HepG2 (cell line): ENCODE data around the gene DDX24. TPM values are rescaled to one million over a fixed set of nuclear protein-coding genes. Genes with fewer than 3 reads are reported as not detected.

ENCODE experiments used
- ADNP ChIP-seq: sonication (generic); formaldehyde crosslinking; IDR thresholded peaks from 2 replicates; pipeline ENCODE4 v1.4.0; 2020; ENCODE audit warnings: missing genetic modification reagents
- ATRX ChIP-seq: sonication (generic); formaldehyde crosslinking; IDR thresholded peaks from 2 replicates; pipeline ENCODE4 v1.4.0; 2020; ENCODE audit warnings: missing genetic modification reagents, borderline replicate concordance
- CBFB ChIP-seq: sonication (generic); formaldehyde crosslinking; IDR thresholded peaks from 2 replicates; pipeline ENCODE4 v1.4.0; 2020; ENCODE audit warnings: missing genetic modification reagents
- MAZ ChIP-seq, 2 experiments: sonication (generic) in 1 of 2; formaldehyde crosslinking in 1 of 2; IDR thresholded peaks; 2 replicates each; pipeline versions ENCODE4 v1.5.0 to v1.6.1; 2012 to 2020; ENCODE audit warnings: low read depth in 2 of 2, mild to moderate bottlenecking in 2 of 2, borderline replicate concordance in 1 of 2, improper control_type of control experiment in 1 of 2, low read length in 1 of 2, missing genetic modification reagents in 1 of 2, moderate library complexity in 1 of 2
- MEIS1 ChIP-seq: sonication (generic); formaldehyde crosslinking; IDR thresholded peaks from 2 replicates; pipeline ENCODE4 v1.9.0; 2021; ENCODE audit warnings: mild to moderate bottlenecking, missing genetic modification reagents, moderate library complexity, borderline replicate concordance
- MXD1 ChIP-seq: sonication (generic); formaldehyde crosslinking; IDR thresholded peaks from 2 replicates; pipeline ENCODE4 v1.4.0; 2020; ENCODE audit warnings: mild to moderate bottlenecking, missing genetic modification reagents
- NFE2L2 ChIP-seq: fragments of 150-350 bp; IDR thresholded peaks from 2 replicates; pipeline ENCODE4 v1.6.1; 2014; ENCODE audit warnings: low read length
- SMC3 ChIP-seq: IDR thresholded peaks from 2 replicates; pipeline ENCODE4 v1.6.1; 2011; ENCODE audit warnings: low read length, improper control_type of control experiment
- THAP9 ChIP-seq: sonication (generic); formaldehyde crosslinking; IDR thresholded peaks from 2 replicates; pipeline ENCODE4; 2020; ENCODE audit warnings: missing genetic modification reagents, mild to moderate bottlenecking, borderline replicate concordance
- TMF1 ChIP-seq: sonication (generic); formaldehyde crosslinking; IDR thresholded peaks from 2 replicates; pipeline ENCODE4 v1.8.1; 2022; ENCODE audit warnings: low read depth, missing genetic modification reagents
- ZKSCAN1 ChIP-seq: fragments of 150-350 bp; IDR thresholded peaks from 2 replicates; pipeline ENCODE4 v1.6.1; 2014; ENCODE audit warnings: low read length
- ZNF235 ChIP-seq: sonication (generic); formaldehyde crosslinking; IDR thresholded peaks from 2 replicates; pipeline ENCODE4 v1.8.1; 2023; ENCODE audit warnings: mild to moderate bottlenecking, missing genetic modification reagents, borderline replicate concordance
- ZNF703 ChIP-seq: sonication (generic); formaldehyde crosslinking; IDR thresholded peaks from 2 replicates; pipeline ENCODE4 v1.5.1; 2020; ENCODE audit warnings: missing genetic modification reagents, mild to moderate bottlenecking, moderate library complexity, borderline replicate concordance
- ZNF761 ChIP-seq: sonication (generic); formaldehyde crosslinking; conservative IDR thresholded peaks from 2 replicates; pipeline ENCODE4 v1.4.0; 2020; ENCODE audit warnings: mild to moderate bottlenecking, missing genetic modification reagents
- polyA plus RNA-seq, 8 experiments: library from polyadenylated mRNA; depleted of rRNA in 3 of 8; stranded (reverse) in 7 of 8; unstranded in 1 of 8; fragments of >200 nt; fragmentation: Illumina TruSeq in 4 of 8; extraction: Trizol in 4 of 8; gene quantifications; 2 replicates each; pipeline versions ENCODE4 v1.2.1 to v1.2.3, GENCODE V29; 2011 to 2016; ENCODE audit warnings: low read depth in 4 of 8, missing spikeins in 1 of 8, mixed read lengths in 1 of 8; ENCODE audit not compliant: insufficient read depth in 1 of 8
- total RNA-seq, 5 experiments: library from RNA; depleted of rRNA; stranded (reverse); fragments of >200 nt; fragmentation: Illumina TruSeq; extraction: Trizol; gene quantifications; 2 replicates each; pipeline ENCODE4 v1.2.3, GENCODE V29; 2016; ENCODE audit warnings: low read depth in 1 of 5
- TF ChIP-seq, protein P1 (sequence below): sonication (generic); formaldehyde crosslinking; IDR thresholded peaks from 2 replicates; pipeline ENCODE4 v1.5.1; 2020; ENCODE audit warnings: missing genetic modification reagents, mild to moderate bottlenecking, borderline replicate concordance
- TF ChIP-seq, protein P2 (sequence below): sonication (generic); formaldehyde crosslinking; IDR thresholded peaks from 2 replicates; pipeline ENCODE4 v1.4.0; 2020; ENCODE audit warnings: missing genetic modification reagents

DDX24 gene
- total and polyA plus RNA-seq, 2 of the 13 experiments (the other 11 are each of a cell fraction or from before 2014, with no cell fraction given), result 67.3 to 149 TPM

DNA sequence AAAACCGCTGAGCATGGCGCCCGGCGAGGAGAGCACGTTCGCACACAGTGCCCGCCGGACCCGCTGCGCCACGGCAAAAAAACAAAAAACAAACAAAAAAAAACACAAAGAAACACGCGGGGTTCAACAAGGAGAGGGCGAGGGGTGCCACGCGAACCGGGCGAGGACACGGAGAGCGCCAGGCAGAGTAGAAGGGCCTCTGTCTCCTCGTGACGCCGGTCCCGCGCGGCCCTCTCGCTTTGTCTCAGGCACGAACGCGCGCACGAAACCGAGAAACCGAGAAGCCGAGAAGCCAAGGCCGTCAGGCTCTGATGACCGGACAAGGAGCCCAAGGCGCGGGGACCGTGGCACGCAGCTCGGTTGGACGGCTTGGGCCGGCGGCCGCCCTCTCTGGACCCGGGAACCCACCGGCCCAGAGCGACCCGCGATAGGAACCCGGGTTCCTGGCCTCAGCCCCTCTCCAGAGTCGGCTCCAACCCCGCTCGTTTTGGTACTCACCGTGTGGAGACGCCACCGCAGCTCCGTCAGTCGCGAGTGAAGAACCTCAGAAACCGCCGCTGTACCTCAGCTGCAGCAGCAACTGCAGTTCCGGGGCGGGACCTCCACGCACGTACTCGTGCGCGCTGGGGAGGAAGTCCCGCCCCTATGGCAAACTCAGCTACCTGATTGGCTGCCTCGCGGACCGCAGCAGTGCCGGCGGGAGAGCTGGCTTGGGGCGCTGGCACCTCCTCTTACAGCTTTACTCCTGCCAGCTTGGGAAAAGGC lies at the start of gene DDX24, which contains the start of gene IFI27L1 (continued):
- TF ChIP-seq THAP9 (CRISPR knock-in tag) (peak; percentile 56; the same call in 1 of the 2 replicates), ATRX (CRISPR knock-in tag) (no peak), ZKSCAN1 (no peak), ZNF703 (CRISPR knock-in tag) (no peak), ZNF761 (CRISPR knock-in tag) (no peak; the same call in 1 of the 2 replicates), SMC3 (0 out of 2 replicates have a peak, but pooled peaks have one; percentile 7), TMF1 (CRISPR knock-in tag) (0 out of 2 replicates have a peak, but pooled peaks have one; percentile 62), MXD1 (no peak; the same call in 1 of the 2 replicates), NFE2L2 (no peak), CBFB (CRISPR knock-in tag) (no peak), MEIS1 (CRISPR knock-in tag) (peak; percentile 71; the same call in 1 of the 2 replicates), MAZ (IDR thresholded peaks at IDR 0.05; ENCODE audit: borderline replicate concordance, low read depth, low read length) (no peak), MAZ (CRISPR knock-in tag; IDR thresholded peaks at IDR 0.05; ENCODE audit: low read depth) (peak; percentile 48; the same call in 1 of the 2 replicates), ZNF235 (no peak), ADNP (CRISPR knock-in tag) (no peak)
- TF ChIP-seq, protein P1, sequence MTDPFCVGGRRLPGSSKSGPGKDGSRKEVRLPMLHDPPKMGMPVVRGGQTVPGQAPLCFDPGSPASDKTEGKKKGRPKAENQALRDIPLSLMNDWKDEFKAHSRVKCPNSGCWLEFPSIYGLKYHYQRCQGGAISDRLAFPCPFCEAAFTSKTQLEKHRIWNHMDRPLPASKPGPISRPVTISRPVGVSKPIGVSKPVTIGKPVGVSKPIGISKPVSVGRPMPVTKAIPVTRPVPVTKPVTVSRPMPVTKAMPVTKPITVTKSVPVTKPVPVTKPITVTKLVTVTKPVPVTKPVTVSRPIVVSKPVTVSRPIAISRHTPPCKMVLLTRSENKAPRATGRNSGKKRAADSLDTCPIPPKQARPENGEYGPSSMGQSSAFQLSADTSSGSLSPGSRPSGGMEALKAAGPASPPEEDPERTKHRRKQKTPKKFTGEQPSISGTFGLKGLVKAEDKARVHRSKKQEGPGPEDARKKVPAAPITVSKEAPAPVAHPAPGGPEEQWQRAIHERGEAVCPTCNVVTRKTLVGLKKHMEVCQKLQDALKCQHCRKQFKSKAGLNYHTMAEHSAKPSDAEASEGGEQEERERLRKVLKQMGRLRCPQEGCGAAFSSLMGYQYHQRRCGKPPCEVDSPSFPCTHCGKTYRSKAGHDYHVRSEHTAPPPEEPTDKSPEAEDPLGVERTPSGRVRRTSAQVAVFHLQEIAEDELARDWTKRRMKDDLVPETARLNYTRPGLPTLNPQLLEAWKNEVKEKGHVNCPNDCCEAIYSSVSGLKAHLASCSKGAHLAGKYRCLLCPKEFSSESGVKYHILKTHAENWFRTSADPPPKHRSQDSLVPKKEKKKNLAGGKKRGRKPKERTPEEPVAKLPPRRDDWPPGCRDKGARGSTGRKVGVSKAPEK (CRISPR knock-in tag), result peak; percentile 22; the same call in 1 of the 2 replicates
- TF ChIP-seq, protein P2, sequence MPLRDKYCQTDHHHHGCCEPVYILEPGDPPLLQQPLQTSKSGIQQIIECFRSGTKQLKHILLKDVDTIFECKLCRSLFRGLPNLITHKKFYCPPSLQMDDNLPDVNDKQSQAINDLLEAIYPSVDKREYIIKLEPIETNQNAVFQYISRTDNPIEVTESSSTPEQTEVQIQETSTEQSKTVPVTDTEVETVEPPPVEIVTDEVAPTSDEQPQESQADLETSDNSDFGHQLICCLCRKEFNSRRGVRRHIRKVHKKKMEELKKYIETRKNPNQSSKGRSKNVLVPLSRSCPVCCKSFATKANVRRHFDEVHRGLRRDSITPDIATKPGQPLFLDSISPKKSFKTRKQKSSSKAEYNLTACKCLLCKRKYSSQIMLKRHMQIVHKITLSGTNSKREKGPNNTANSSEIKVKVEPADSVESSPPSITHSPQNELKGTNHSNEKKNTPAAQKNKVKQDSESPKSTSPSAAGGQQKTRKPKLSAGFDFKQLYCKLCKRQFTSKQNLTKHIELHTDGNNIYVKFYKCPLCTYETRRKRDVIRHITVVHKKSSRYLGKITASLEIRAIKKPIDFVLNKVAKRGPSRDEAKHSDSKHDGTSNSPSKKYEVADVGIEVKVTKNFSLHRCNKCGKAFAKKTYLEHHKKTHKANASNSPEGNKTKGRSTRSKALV (CRISPR knock-in tag), result no peak
